SW 1271 (cell line): Measurements from ENCODE around the gene NPR3.

Source experiments
- DNase-seq, 2 experiments: peaks; one replicate each; lab custom pipeline; 2025; lab: John Stamatoyannopoulos, UW

Gene NPR3

DNA sequence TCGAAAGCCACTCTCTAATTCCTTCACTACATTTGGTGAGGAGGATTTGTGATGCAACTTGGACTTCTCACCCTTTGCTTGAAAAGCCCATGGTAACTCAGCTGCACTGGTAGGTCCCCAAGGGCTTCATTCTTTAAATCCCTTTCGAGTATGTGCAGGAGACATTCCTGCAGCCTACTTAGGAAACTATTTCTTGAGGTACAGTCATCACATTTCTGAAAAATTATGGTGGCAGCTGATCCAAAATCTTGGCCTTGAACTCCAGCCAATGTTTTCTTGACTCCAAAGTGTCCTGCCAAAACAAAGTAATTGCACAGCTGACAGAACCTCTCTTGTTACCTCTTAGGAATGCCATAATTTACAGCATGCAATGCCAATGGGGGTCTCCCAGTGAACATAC, 99.7 kb downstream of the NPR3 start:
- no peak for DNase-seq

GRCh38 chr5:32812399-32812798, 101.3 kb downstream of the NPR3 start:
- DNase-seq = no peak

DNA sequence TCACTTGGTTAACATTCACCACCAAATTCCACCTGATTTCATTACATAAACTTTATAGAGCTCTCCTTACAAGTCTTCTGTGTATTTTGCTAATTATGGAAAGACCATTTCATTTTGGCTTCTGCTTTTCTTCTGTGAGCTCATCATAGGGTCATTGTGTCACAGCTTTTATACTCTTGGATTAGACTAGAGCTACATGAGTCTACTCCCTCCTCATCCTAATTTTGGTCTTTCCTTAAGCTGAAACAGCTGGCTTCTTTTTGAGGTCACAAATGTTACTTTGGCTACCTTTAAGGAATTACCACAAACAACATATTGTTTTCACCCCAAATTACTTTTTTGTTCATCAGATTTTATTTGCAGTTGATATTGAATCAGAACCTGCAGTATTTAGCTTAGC, 103.0 kb downstream of the NPR3 start:
- no peak for DNase-seq

DNA sequence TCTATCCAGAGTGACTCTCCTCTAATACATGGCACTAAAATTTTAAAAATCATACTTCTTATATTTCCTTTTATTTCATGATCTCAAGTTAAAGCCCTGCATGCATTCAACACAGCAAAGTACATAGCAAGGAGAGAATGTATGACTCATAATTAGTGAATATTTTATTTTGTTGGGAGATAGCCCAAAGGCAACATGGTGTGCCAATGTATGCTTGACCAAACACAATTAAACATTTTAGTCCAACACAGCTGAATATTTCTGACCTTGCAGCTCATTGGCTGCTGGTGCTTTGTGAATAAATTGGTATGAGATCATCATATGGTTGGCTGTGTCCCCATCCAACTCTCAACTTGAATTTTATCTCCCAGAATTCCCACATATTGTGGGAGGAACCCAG, 103.5 kb downstream of the NPR3 start:
- no peak for DNase-seq

DNA sequence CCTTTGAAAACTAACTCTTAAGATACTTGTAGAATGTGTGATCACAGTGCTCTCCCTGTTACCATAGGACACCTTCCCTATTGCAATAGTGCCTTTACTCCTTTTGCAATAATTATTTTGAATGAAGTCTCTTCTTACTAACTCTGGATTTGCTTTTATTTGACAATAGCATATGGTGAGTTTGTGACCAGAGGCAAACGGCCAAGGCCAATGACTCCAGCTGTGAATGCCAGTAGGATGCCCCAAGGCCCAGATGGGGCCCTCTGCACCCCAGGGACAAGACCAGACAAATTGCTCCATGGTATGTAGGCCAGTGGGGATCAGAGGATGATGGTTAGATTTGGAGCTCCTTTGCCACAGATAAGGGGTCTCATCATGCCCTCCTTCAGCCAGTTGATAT, 116.9 kb downstream of the NPR3 start:
- DNase-seq = no peak

DNA sequence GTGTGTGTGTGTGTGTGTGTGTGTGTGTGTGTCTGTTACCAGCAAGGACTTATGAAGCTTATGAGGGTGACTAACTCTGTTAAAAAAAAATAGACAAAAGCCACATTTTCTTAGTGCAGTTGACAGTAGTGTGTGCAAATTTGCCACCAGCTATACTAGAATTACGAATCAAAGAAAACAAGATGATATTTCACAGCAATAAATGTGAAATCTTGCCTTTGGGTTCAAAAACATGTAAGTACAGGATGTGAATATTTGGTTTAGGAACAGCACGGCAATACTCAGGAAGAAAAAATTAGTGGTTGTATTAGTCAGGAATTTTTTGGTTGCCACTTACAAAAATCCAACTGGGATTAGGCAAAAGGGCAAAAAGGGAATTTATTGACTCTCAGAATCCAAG, 117.4 kb downstream of the NPR3 start:
- DNase-seq = no peak

GRCh38 chr5:32831624-32832023, 120.5 kb downstream of the NPR3 start:
- DNase-seq = no peak

DNA sequence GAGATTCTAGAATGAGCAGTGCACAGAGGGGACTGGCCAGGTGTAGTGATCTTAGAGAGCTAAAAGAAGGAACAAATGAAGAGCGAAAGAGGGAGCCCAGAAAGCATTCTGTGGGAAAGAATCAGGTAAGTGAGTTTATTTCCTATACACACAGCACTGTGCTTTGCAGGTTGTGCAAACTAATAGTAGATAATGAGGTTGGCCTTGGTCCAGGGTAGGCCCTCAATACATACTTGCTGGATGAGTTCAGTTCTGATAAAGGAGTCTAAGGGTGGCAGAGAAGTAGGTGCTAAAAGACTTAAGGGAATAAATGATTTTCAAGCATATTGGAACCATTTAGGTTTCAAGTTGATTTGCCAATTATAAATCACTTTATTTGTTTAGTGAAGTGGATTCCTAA, 122.0 kb downstream of the NPR3 start:
- DNase-seq = no peak

DNA sequence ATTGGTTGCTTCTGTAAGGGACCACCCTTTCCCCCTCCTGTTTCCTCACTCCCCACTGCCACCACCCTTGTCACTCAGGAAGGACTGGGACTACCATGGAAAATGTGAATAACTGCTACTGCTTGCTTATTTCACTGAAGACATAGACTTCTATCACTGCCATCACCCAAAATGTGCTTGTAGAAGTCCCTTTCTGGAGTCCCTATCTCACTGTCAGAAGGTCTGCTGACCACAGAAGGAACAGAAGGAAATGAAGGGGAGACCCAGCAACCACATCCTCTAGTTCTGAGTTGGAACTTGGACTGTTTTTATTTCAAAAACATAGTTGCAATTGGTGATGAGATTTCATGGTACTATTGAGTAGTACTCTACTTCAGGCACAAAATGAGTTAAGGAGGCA, 122.5 kb downstream of the NPR3 start:
- DNase-seq = no peak

GRCh38 chr5:32834251-32834650, 123.1 kb downstream of the NPR3 start:
- no peak for DNase-seq

GRCh38 chr5:32836176-32836575, 125.1 kb downstream of the NPR3 start:
- DNase-seq = no peak

- no peak for DNase-seq
Measured at GRCh38 chr5:32837211-32837610, 126.1 kb downstream of the NPR3 start.

- DNase-seq = no peak
Measured at GRCh38 chr5:32839106-32839505, 128.0 kb downstream of the NPR3 start.

GRCh38 chr5:32840606-32841005, 129.5 kb downstream of the NPR3 start:
- no peak for DNase-seq
